Suprapubic skin (tissue), 3 donors: ENCODE results near the gene SMG6.

Experiments
- CTCF ChIP-seq, 2 donors: fragments of 200-600 bp in 1 of 2; fragments of 450-650 bp in 1 of 2; sonication (generic) in 1 of 2; IDR thresholded peaks; one replicate each; pipeline ENCODE4 v1.5.1; 2016 to 2019; ENCODE audit warnings: antibody characterized with exemption in 2 of 2, mild to moderate bottlenecking in 1 of 2, moderate library complexity in 1 of 2
- EP300 ChIP-seq: sonication (generic); formaldehyde crosslinking; IDR thresholded peaks from one replicate; pipeline ENCODE4 v1.6.1; 2017; ENCODE audit warnings: antibody characterized with exemption

GRCh38 chr17:2176499-2177169 is 127.0 kb downstream of the SMG6 start:
- TF ChIP-seq EP300 (no peak), CTCF (IDR thresholded peaks at IDR 0.05) (no peak)
